IMR-90 (cell line): ENCODE data around the gene SIGLEC15. TPM values are rescaled to one million over a fixed set of nuclear protein-coding genes. Genes with fewer than 3 reads are reported as not detected.

Experiments used
- ATAC-seq: fragments of 200-7000 bp; cut with Tn5 transposase; 2 replicates; pipeline ENCODE4 v1.9.1; 2020; ENCODE audit warnings: low read depth, mild to moderate bottlenecking, moderate library complexity
- BruUV-seq: library from RNA; stranded (reverse); fragments of 400-500 nt; replicated peaks from 2 replicates; lab custom pipeline; 2021; lab: Mats Ljungman, UMichigan
- CTCF ChIA-PET: fragments of 300-600 bp; formaldehyde crosslinking; extraction: SDS; loops from one replicate; lab custom pipeline; 2021; ENCODE audit warnings: antibody characterized with exemption; lab: Yijun Ruan, JAX
- POLR2A ChIA-PET: fragments of 300-600 bp; sonication (Branson Sonifier 250); formaldehyde crosslinking; loops from one replicate; lab custom pipeline; 2022; ENCODE audit warnings: antibody characterized with exemption; ENCODE audit not compliant: unreplicated experiment; lab: Charles Lee
- DNase-seq: peaks from one replicate; pipeline ENCODE4 v3.0.0; 2013
- H2AFZ ChIP-seq: replicated peaks from 2 replicates; pipeline ENCODE3; 2013; ENCODE audit warnings: low read length, mild to moderate bottlenecking; ENCODE audit not compliant: poor library complexity
- H2AK5ac ChIP-seq: 2 replicates; pipeline ENCODE4 v1.6.1; 2013; ENCODE audit warnings: low read depth, low read length, inconsistent platforms
- H2AK9ac ChIP-seq: replicated peaks from 2 replicates; pipeline ENCODE3; 2013; ENCODE audit warnings: mild to moderate bottlenecking, low read depth, low read length, moderate library complexity; ENCODE audit not compliant: poor library complexity
- H2BK120ac ChIP-seq: 2 replicates; pipeline ENCODE4 v1.6.1; 2013; ENCODE audit warnings: low read depth, low read length, inconsistent platforms
- H2BK15ac ChIP-seq: 3 replicates; pipeline ENCODE4 v1.6.1; 2013; ENCODE audit warnings: low read depth, low read length, inconsistent platforms
- H2BK20ac ChIP-seq: 2 replicates; pipeline ENCODE4 v1.6.1; 2013; ENCODE audit warnings: low read depth, mild to moderate bottlenecking, inconsistent platforms, low read length, moderate library complexity
- H2BK5ac ChIP-seq: 2 replicates; pipeline ENCODE4 v1.6.1; 2013; ENCODE audit warnings: mild to moderate bottlenecking, low read depth, low read length, inconsistent platforms; ENCODE audit not compliant: poor library complexity, severe bottlenecking
- H3K14ac ChIP-seq: replicated peaks from 2 replicates; pipeline ENCODE4 v1.6.1; 2013; ENCODE audit warnings: low read depth, low read length, inconsistent platforms
- H3K18ac ChIP-seq: 2 replicates; pipeline ENCODE4 v1.6.1; 2013; ENCODE audit warnings: low read depth, low read length, control low read depth
- H3K23ac ChIP-seq: 2 replicates; pipeline ENCODE4 v1.6.1; 2013; ENCODE audit warnings: low read depth, low read length, inconsistent platforms
- H3K27ac ChIP-seq: 2 replicates; pipeline ENCODE4 v1.5.1; 2013; ENCODE audit warnings: mild to moderate bottlenecking, control low read depth, low read length; ENCODE audit not compliant: insufficient read depth
- H3K27me3 ChIP-seq: 2 replicates; pipeline ENCODE4 v1.6.1; 2013; ENCODE audit warnings: low read length; ENCODE audit not compliant: control insufficient read depth, insufficient read depth
- H3K36me3 ChIP-seq: 2 replicates; pipeline ENCODE4 v1.6.1; 2013; ENCODE audit warnings: low read length, mixed read lengths; ENCODE audit not compliant: control insufficient read depth, insufficient read depth
- H3K4ac ChIP-seq: 2 replicates; pipeline ENCODE4 v1.6.1; 2013; ENCODE audit warnings: low read depth, low read length, inconsistent platforms
- H3K4me1 ChIP-seq: 2 replicates; pipeline ENCODE4 v1.6.1; 2013; ENCODE audit warnings: low read length, mixed read lengths; ENCODE audit not compliant: control insufficient read depth, insufficient read depth
- H3K4me2 ChIP-seq: 2 replicates; pipeline ENCODE4 v1.6.1; 2013; ENCODE audit warnings: low read depth, mild to moderate bottlenecking, control low read depth, low read length, moderate library complexity
- H3K4me3 ChIP-seq: 2 replicates; pipeline ENCODE4 v1.5.1; 2013; ENCODE audit warnings: low read depth, mild to moderate bottlenecking, control low read depth, low read length, moderate library complexity; ENCODE audit not compliant: insufficient read depth
- H3K56ac ChIP-seq: 2 replicates; pipeline ENCODE4 v1.6.1; 2013; ENCODE audit warnings: low read length, inconsistent platforms; ENCODE audit not compliant: insufficient read depth; ENCODE audit errors: extremely low read depth
- H3K79me1 ChIP-seq, 2 experiments: 2 replicates each; pipeline ENCODE4 v1.6.1; 2013; ENCODE audit warnings: low read length in 2 of 2, inconsistent platforms in 1 of 2, low read depth in 1 of 2
- H3K9ac ChIP-seq: 2 replicates; pipeline ENCODE4 v1.6.1; 2013; ENCODE audit warnings: low read depth, low read length, control low read depth
- H3K9me1 ChIP-seq: 2 replicates; pipeline ENCODE4 v1.6.1; 2013; ENCODE audit warnings: low read length, inconsistent platforms; ENCODE audit not compliant: insufficient read depth
- H3K9me3 ChIP-seq: 2 replicates; pipeline ENCODE4 v1.6.1; 2013; ENCODE audit warnings: low read length; ENCODE audit not compliant: control insufficient read depth, insufficient read depth
- H4K20me1 ChIP-seq: 2 replicates; pipeline ENCODE4 v1.6.1; 2013; ENCODE audit warnings: low read length, inconsistent platforms; ENCODE audit not compliant: insufficient read depth
- H4K5ac ChIP-seq: 2 replicates; pipeline ENCODE4 v1.6.1; 2013; ENCODE audit warnings: mild to moderate bottlenecking, low read depth, low read length, control low read depth
- H4K8ac ChIP-seq, 2 experiments: 2 replicates each; pipeline ENCODE4 v1.6.1; 2013; ENCODE audit warnings: low read depth in 2 of 2, low read length in 2 of 2, control low read depth in 1 of 2, inconsistent platforms in 1 of 2
- H4K91ac ChIP-seq: 2 replicates; pipeline ENCODE4 v1.6.1; 2013; ENCODE audit warnings: low read depth, low read length, inconsistent platforms; ENCODE audit not compliant: insufficient read depth
- BHLHE40 ChIP-seq: fragments of 150-350 bp; IDR thresholded peaks from 2 replicates; pipeline ENCODE4 v1.6.1; 2016; ENCODE audit warnings: mild to moderate bottlenecking, low read depth, low read length
- CEBPB ChIP-seq: IDR thresholded peaks from 2 replicates; pipeline ENCODE4 v1.6.1; 2012; ENCODE audit warnings: low read depth, low read length, improper control_type of control experiment
- CHD1 ChIP-seq: IDR thresholded peaks from 2 replicates; pipeline ENCODE4 v1.6.1; 2012; ENCODE audit warnings: low read depth, low read length, improper control_type of control experiment
- FOS ChIP-seq: fragments of 150-350 bp; IDR thresholded peaks from 2 replicates; pipeline ENCODE4 v1.6.1; 2016; ENCODE audit warnings: low read depth, low read length
- MAFK ChIP-seq: IDR thresholded peaks from 2 replicates; pipeline ENCODE4 v1.6.1; 2012; ENCODE audit warnings: low read depth, low read length, improper control_type of control experiment
- MAZ ChIP-seq: IDR thresholded peaks from 2 replicates; pipeline ENCODE4 v1.6.1; 2012; ENCODE audit warnings: low read depth, mild to moderate bottlenecking, low read length, improper control_type of control experiment, moderate library complexity, borderline replicate concordance
- MXI1 ChIP-seq: IDR thresholded peaks from 2 replicates; pipeline ENCODE4 v1.6.1; 2012; ENCODE audit warnings: low read depth, mild to moderate bottlenecking, low read length, moderate library complexity, borderline replicate concordance
- RAD21 ChIP-seq: IDR thresholded peaks from 2 replicates; pipeline ENCODE4 v1.6.1; 2012; ENCODE audit warnings: low read length, improper control_type of control experiment
- RCOR1 ChIP-seq: IDR thresholded peaks from 2 replicates; pipeline ENCODE4 v1.6.1; 2012; ENCODE audit warnings: mild to moderate bottlenecking, low read length, improper control_type of control experiment; ENCODE audit not compliant: insufficient replicate concordance
- SMC3 ChIP-seq: fragments of 150-350 bp; IDR thresholded peaks from 2 replicates; pipeline ENCODE4 v1.6.1; 2016; ENCODE audit warnings: low read depth, mild to moderate bottlenecking, antibody characterized with exemption, low read length, moderate library complexity
- WGBS, 2 experiments: methylation state at CpG; one replicate each; pipeline versions ENCODE4 v1.1.5 to v1.1.7; 2013; ENCODE audit warnings: missing lambda C conversion rate in 2 of 2; ENCODE audit not compliant: insufficient read length in 1 of 2; ENCODE audit errors: extremely low coverage in 2 of 2; 5-methylcytosine and 5-hydroxymethylcytosine counted together
- dilution Hi-C: fragments of 300-500 bp; cut with HindIII; formaldehyde crosslinking; loops from one replicate; pipeline ENCODE4 v1.14.3; 2018; ENCODE audit warnings: low sequenced_read_pairs; ENCODE audit not compliant: unreplicated experiment
- in situ Hi-C: fragments of 300-500 bp; cut with MboI; formaldehyde crosslinking; loops from 3 replicates; pipeline ENCODE4 v1.14.3; 2019; ENCODE audit warnings: low sequenced_read_pairs, inconsistent platforms, mixed read lengths
- intact Hi-C: fragments of 100-400 bp; cut with micrococcal nuclease; formaldehyde crosslinking; loops from 2 replicates; pipeline ENCODE4 v1.10.0; 2022
- polyA plus RNA-seq, 3 experiments: library from polyadenylated mRNA; depleted of rRNA; stranded (reverse); fragments of >200 nt; gene quantifications; 2 replicates each; pipeline ENCODE4 v1.2.3, GENCODE V29; 2012; ENCODE audit warnings: low replicate concordance in 1 of 3
- total RNA-seq: library from RNA; depleted of rRNA; stranded (reverse); fragments of >200 nt; gene quantifications from 2 replicates; pipeline ENCODE4 v1.2.3, GENCODE V29; 2012
- TF ChIP-seq, protein P1 (sequence below): fragments of 150-350 bp; IDR thresholded peaks from 2 replicates; pipeline ENCODE4 v1.6.1; 2016; ENCODE audit warnings: low read depth, mild to moderate bottlenecking, low read length, moderate library complexity, borderline replicate concordance
- TF ChIP-seq, protein P2 (sequence below): fragments of 150-350 bp; IDR thresholded peaks from 2 replicates; pipeline ENCODE4 v1.6.1; 2017; ENCODE audit warnings: mild to moderate bottlenecking, antibody characterized with exemption, low read length, low read depth
- TF ChIP-seq, protein P3 (sequence below): conservative IDR thresholded peaks from 2 replicates; pipeline ENCODE4 v1.5.1; 2012; ENCODE audit warnings: mild to moderate bottlenecking, low read depth, low read length, improper control_type of control experiment

The SIGLEC15 gene
- total and polyA plus RNA-seq, 2 of the 4 experiments (the other 2 are of a cell fraction), result 1.1 to 1.8 TPM

DNA sequence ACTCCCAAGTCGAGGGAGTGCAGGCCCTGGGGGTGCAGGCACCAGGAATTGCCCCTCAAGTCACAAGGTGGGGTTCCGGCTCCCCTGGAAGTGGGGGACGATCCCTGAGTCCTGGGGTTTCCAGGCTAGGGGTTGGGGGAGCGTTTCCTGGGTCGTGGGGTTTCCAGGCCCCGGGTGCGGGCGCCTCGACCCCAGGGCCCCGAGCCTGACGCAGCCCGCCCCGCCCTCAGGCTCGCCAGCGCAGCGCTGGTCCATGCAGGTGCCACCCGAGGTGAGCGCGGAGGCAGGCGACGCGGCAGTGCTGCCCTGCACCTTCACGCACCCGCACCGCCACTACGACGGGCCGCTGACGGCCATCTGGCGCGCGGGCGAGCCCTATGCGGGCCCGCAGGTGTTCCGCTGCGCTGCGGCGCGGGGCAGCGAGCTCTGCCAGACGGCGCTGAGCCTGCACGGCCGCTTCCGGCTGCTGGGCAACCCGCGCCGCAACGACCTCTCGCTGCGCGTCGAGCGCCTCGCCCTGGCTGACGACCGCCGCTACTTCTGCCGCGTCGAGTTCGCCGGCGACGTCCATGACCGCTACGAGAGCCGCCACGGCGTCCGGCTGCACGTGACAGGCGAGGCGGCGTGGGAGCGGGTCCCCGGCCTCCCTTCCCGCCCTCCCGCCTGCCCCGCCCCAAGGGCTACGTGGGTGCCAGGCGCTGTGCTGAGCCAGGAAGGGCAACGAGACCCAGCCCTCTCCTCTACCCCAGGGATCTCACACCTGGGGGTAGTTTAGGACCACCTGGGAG is 12.0 kb downstream of the SIGLEC15 start:
- intact Hi-C loops, result loop anchor here (2.0 kb wide), 1 partner anchor 43 kb away; no protein-coding TSS in a partner anchor
- Histone ChIP-seq H4K5ac (peak overlapping the region; percentile 53), H2AFZ (peak overlapping the region; percentile 16), H4K91ac (peak overlapping the region; percentile 32; the same call in 1 of the 2 replicates), H3K9ac (no peak overlapping the region), H3K36me3 (no peaks in the 10 kb centered on the region), H3K4ac (peak overlapping the region; percentile 86; the same call in 1 of the 2 replicates), H3K27ac (no peak overlapping the region), H3K9me3 (no peaks in the 10 kb centered on the region), H3K14ac (no peak overlapping the region), H2AK5ac (peak overlapping the region; percentile 84; the same call in 1 of the 2 replicates), H3K18ac (peak overlapping the region; percentile 10; the same call in 1 of the 2 replicates), H3K4me3 (no peak overlapping the region), H2BK20ac (no peak overlapping the region), H2BK15ac (peak overlapping the region; percentile 93; the same call in 1 of the 3 replicates), H3K23ac (no peak overlapping the region), H3K4me2 (no peak overlapping the region), H2BK5ac (peak overlapping the region; percentile 32), H2BK120ac (peak overlapping the region; percentile 95), H3K9me1 (peaks cover 23% of the 10 kb centered on the region), H2AK9ac (peak overlapping the region; percentile 30), H3K27me3 (no peaks in the 10 kb centered on the region), H4K8ac (peak overlapping the region in 1 of 2 experiments; percentile 83; a peak in 1 of 4 replicates), H3K56ac (no peak overlapping the region), H3K4me1 (peaks cover 11% of the 10 kb centered on the region), H3K79me1 (peaks cover 0 to 4% of the 10 kb centered on the region in 2 experiments; a peak in 1 of 4 replicates), H4K20me1 (no peaks in the 10 kb centered on the region)
- no TSS peak for BruUV-seq
- dilution Hi-C loops, result no loop called here
- CTCF ChIA-PET, result interaction anchor here (0.5 kb wide), 1 partner anchor 171 kb away, joined by 3 read pairs; no protein-coding TSS in a partner anchor
- ATAC-seq (no peak), DNase-seq (no peak)
- WGBS, 2 experiments, result 36% methylated on average over 59 of the region's 84 CpGs; no CpG with 5 or more reads in 1 of the 2 experiments
- POLR2A ChIA-PET, result no interaction called here
- in situ Hi-C loops, result loop anchor here (5.0 kb wide), 1 partner anchor 145 kb away; no protein-coding TSS in a partner anchor
- TF ChIP-seq, protein P1, sequence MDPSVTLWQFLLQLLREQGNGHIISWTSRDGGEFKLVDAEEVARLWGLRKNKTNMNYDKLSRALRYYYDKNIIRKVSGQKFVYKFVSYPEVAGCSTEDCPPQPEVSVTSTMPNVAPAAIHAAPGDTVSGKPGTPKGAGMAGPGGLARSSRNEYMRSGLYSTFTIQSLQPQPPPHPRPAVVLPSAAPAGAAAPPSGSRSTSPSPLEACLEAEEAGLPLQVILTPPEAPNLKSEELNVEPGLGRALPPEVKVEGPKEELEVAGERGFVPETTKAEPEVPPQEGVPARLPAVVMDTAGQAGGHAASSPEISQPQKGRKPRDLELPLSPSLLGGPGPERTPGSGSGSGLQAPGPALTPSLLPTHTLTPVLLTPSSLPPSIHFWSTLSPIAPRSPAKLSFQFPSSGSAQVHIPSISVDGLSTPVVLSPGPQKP, result no peak
- TF ChIP-seq MXI1 (no peak), MAZ (no peak), CEBPB (no peak), SMC3 (no peak), CHD1 (no peak), FOS (no peak), MAFK (no peak), RAD21 (no peak), RCOR1 (no peak), BHLHE40 (no peak)
- TF ChIP-seq, protein P2, sequence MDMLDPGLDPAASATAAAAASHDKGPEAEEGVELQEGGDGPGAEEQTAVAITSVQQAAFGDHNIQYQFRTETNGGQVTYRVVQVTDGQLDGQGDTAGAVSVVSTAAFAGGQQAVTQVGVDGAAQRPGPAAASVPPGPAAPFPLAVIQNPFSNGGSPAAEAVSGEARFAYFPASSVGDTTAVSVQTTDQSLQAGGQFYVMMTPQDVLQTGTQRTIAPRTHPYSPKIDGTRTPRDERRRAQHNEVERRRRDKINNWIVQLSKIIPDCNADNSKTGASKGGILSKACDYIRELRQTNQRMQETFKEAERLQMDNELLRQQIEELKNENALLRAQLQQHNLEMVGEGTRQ, result no peak
- TF ChIP-seq, protein P3, sequence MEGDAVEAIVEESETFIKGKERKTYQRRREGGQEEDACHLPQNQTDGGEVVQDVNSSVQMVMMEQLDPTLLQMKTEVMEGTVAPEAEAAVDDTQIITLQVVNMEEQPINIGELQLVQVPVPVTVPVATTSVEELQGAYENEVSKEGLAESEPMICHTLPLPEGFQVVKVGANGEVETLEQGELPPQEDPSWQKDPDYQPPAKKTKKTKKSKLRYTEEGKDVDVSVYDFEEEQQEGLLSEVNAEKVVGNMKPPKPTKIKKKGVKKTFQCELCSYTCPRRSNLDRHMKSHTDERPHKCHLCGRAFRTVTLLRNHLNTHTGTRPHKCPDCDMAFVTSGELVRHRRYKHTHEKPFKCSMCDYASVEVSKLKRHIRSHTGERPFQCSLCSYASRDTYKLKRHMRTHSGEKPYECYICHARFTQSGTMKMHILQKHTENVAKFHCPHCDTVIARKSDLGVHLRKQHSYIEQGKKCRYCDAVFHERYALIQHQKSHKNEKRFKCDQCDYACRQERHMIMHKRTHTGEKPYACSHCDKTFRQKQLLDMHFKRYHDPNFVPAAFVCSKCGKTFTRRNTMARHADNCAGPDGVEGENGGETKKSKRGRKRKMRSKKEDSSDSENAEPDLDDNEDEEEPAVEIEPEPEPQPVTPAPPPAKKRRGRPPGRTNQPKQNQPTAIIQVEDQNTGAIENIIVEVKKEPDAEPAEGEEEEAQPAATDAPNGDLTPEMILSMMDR, result no peak
